A673 (cell line): ENCODE measurements around the gene MRGPRD. TPM values are rescaled to one million over a fixed set of nuclear protein-coding genes. Genes with fewer than 3 reads are reported as not detected.

Experiments used
- BruUV-seq: library from RNA; stranded (reverse); fragments of 400-500 nt; replicated peaks from 2 replicates; lab custom pipeline; 2021; lab: Mats Ljungman, UMichigan
- CTCF ChIA-PET: fragments of 300-600 bp; sonication (Branson Sonifier 250); formaldehyde crosslinking; loops from one replicate; lab custom pipeline; 2022; ENCODE audit warnings: antibody characterized with exemption; lab: Charles Lee
- POLR2A ChIA-PET: fragments of 300-600 bp; sonication (Branson Sonifier 250); formaldehyde crosslinking; loops from one replicate; lab custom pipeline; 2022; ENCODE audit warnings: antibody characterized with exemption; ENCODE audit not compliant: low non-redundant PET; lab: Charles Lee
- DNase-seq: peaks from one replicate; pipeline ENCODE4 v3.0.0-alpha.2; 2015; ENCODE audit warnings: low spot score
- H3K27ac ChIP-seq: fragments of 200-600 bp; sonication (generic); 2 replicates; pipeline ENCODE4 v1.5.1; 2016; ENCODE audit warnings: mixed run types, low read depth, mild to moderate bottlenecking, mixed read lengths, antibody characterized with exemption, low read length; ENCODE audit not compliant: poor library complexity, severe bottlenecking
- H3K27me3 ChIP-seq: fragments of 200-600 bp; sonication (generic); replicated peaks from 2 replicates; pipeline ENCODE4 v1.6.1; 2017; ENCODE audit warnings: mixed run types, low read depth, mild to moderate bottlenecking, mixed read lengths, antibody characterized with exemption, low read length; ENCODE audit not compliant: insufficient read depth, poor library complexity
- H3K36me3 ChIP-seq: fragments of 200-600 bp; sonication (generic); 2 replicates; pipeline ENCODE4 v1.6.1; 2016; ENCODE audit warnings: mixed run types, mild to moderate bottlenecking, mixed read lengths, antibody characterized with exemption, low read length; ENCODE audit not compliant: insufficient read depth, poor library complexity, severe bottlenecking
- H3K4me1 ChIP-seq: fragments of 200-600 bp; sonication (generic); 2 replicates; pipeline ENCODE4 v1.6.1; 2017; ENCODE audit warnings: mixed run types, mild to moderate bottlenecking, mixed read lengths, antibody characterized with exemption, low read length; ENCODE audit not compliant: insufficient read depth, poor library complexity, severe bottlenecking
- H3K4me3 ChIP-seq: fragments of 200-600 bp; sonication (generic); 2 replicates; pipeline ENCODE4 v1.5.1; 2016; ENCODE audit warnings: low read depth, mixed run types, mild to moderate bottlenecking, mixed read lengths, low read length; ENCODE audit not compliant: poor library complexity, severe bottlenecking
- H3K9me3 ChIP-seq: fragments of 200-600 bp; sonication (generic); 2 replicates; pipeline ENCODE4 v1.6.1; 2016; ENCODE audit warnings: mixed run types, low read depth, mild to moderate bottlenecking, mixed read lengths, antibody characterized with exemption, low read length; ENCODE audit not compliant: poor library complexity, severe bottlenecking
- CTCF ChIP-seq: fragments of 300-800, 200-600 bp; sonication (generic); conservative IDR thresholded peaks from 2 replicates; pipeline ENCODE4 v1.5.1; 2017; ENCODE audit warnings: low read depth, mild to moderate bottlenecking, antibody characterized with exemption, low read length, moderate library complexity, mixed read lengths
- EZH2 ChIP-seq: fragments of 200-600 bp; sonication (generic); IDR thresholded peaks from 2 replicates; pipeline ENCODE4 v1.6.1; 2017; ENCODE audit warnings: borderline replicate concordance, low read depth, mild to moderate bottlenecking, mixed read lengths, antibody characterized with exemption, low read length; ENCODE audit not compliant: poor library complexity, severe bottlenecking
- intact Hi-C: fragments of 100-400 bp; cut with micrococcal nuclease; formaldehyde crosslinking; loops from one replicate; pipeline ENCODE4 v1.10.0; 2022; ENCODE audit not compliant: unreplicated experiment
- total RNA-seq: library from RNA; stranded (reverse); gene quantifications from 2 replicates; pipeline ENCODE4 v1.2.3, GENCODE V29; 2021

The MRGPRD gene
- total RNA-seq, 1 experiment from 2014 or later, result not detected

GRCh38 chr11:68987211-68987610, 6.4 kb upstream of the MRGPRD start:
- DNase-seq, result no peak
- Histone ChIP-seq H3K27ac (no peak overlapping the region), H3K9me3 (no peaks in the 10 kb centered on the region), H3K4me3 (no peak overlapping the region), H3K4me1 (no peaks in the 10 kb centered on the region), H3K27me3 (peaks cover 5% of the 10 kb centered on the region), H3K36me3 (no peaks in the 10 kb centered on the region)
- CTCF ChIA-PET, result no interaction called here
- no TSS peak for BruUV-seq
- TF ChIP-seq CTCF (no peak), EZH2 (no peak)
- POLR2A ChIA-PET, result no interaction called here
- intact Hi-C loops, result no loop called here

- ChIA-PET POLR2A (no interaction called here), CTCF (no interaction called here)
- no peak for DNase-seq
- H3K4me1 ChIP-seq, result no peaks in the 10 kb centered on the region
- no peak overlapping the region for H3K27ac ChIP-seq
- H3K27me3 ChIP-seq, result peaks cover 5% of the 10 kb centered on the region
- no peaks in the 10 kb centered on the region for H3K36me3 ChIP-seq
- H3K9me3 ChIP-seq, result no peaks in the 10 kb centered on the region
- TF ChIP-seq CTCF (no peak), EZH2 (no peak)
- BruUV-seq, result no TSS peak
- H3K4me3 ChIP-seq, result no peak overlapping the region
- intact Hi-C loops, result no loop called here
These were observed 3.0 kb upstream of the MRGPRD start for GRCh38 chr11:68983801-68984200.

GRCh38 chr11:68982134-68982533, 1.3 kb upstream of the MRGPRD start:
- no peak for DNase-seq
- ChIA-PET CTCF (interaction anchor here (0.6 kb wide), 1 partner anchor 11 kb away, joined by 3 read pairs; no protein-coding TSS in a partner anchor), POLR2A (interaction anchor here (0.6 kb wide), 1 partner anchor 67 kb away, joined by 3 read pairs; no protein-coding TSS in a partner anchor)
- no peak for TF ChIP-seq CTCF
- TF ChIP-seq EZH2, result no peak
- Histone ChIP-seq H3K27ac (no peak overlapping the region), H3K27me3 (peaks cover 5% of the 10 kb centered on the region), H3K9me3 (no peaks in the 10 kb centered on the region), H3K4me3 (no peak overlapping the region), H3K4me1 (no peaks in the 10 kb centered on the region), H3K36me3 (no peaks in the 10 kb centered on the region)
- intact Hi-C loops, result no loop called here
- BruUV-seq, result no TSS peak
